ENCODE data around the gene RUNX3.

GRCh38 chr1:24929398-24930259 lies 447 bp downstream of the RUNX3 start:
- no peak for TF ChIP-seq CTCF (IDR thresholded peaks at IDR 0.05)
- TF ChIP-seq POLR2A (IDR thresholded peaks at IDR 0.05): no peak
- TF ChIP-seq POLR2AphosphoS5 (IDR thresholded peaks at IDR 0.05): no peak
- no peak for TF ChIP-seq EP300 (IDR thresholded peaks at IDR 0.05)

Measured in sigmoid colon (tissue), 4 donors.